Skeletal muscle cell (primary cell): ENCODE data around the gene SPACA4.
"Not testable (repeated sequence)": the region's sequence is repeated elsewhere in the genome, so short reads cannot be mapped to it uniquely, and the experiment has no call there.

Experiments used
- DNase-seq: peaks from one replicate; pipeline ENCODE4 v3.0.0-alpha.2; 2010; ENCODE audit warnings: low read depth
- H3K4me3 ChIP-seq: 2 replicates; pipeline ENCODE4 v1.5.1; 2011; ENCODE audit warnings: low read depth, mild to moderate bottlenecking, control low read depth, low read length, moderate library complexity

The SPACA4 gene

DNA sequence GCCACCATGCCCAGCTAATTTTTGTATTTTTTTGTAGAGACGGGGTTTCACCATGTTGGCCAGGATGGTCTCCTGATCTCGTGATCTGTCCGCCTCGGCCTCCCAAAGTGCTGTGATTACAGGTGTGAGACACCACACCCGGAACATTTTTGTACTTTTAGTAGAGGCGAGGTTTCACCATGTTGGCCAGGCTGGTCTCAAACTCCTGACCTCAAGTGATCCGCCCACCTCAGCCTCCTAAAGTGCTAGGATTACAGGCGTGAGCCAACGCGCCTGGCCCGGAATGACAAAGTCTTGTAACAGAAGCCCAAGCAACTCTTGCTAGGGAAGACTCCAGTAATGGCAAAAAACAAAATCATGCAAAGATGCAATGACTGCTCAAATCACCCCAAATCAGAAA is 25.7 kb downstream of the SPACA4 start:
- DNase-seq, H3K4me3 ChIP-seq: not testable (repeated sequence)

DNA sequence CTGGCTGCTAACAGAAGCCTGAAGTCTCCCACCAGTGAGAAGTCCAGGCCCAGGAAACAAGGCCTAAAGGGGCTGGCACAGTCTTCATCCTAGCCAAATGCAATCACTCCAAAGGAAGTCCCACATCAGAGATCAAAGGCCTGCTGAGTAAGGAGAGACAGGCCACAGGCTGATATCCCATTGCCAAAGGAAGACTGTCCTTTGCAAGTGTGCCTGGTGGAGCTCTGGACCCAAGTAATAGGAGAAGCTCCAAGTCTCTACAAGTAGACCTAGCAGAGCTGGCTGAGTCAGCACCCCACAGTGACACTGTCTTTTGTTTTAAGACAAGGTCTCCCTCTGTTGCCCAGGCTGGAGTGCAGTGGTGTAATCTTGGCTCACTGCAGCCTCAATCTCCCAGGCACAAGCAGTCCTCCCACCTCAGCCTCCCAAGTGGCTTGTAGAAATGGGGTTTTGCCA is 26.2 kb downstream of the SPACA4 start:
- no peak for DNase-seq
- no peak overlapping the region for H3K4me3 ChIP-seq

DNA sequence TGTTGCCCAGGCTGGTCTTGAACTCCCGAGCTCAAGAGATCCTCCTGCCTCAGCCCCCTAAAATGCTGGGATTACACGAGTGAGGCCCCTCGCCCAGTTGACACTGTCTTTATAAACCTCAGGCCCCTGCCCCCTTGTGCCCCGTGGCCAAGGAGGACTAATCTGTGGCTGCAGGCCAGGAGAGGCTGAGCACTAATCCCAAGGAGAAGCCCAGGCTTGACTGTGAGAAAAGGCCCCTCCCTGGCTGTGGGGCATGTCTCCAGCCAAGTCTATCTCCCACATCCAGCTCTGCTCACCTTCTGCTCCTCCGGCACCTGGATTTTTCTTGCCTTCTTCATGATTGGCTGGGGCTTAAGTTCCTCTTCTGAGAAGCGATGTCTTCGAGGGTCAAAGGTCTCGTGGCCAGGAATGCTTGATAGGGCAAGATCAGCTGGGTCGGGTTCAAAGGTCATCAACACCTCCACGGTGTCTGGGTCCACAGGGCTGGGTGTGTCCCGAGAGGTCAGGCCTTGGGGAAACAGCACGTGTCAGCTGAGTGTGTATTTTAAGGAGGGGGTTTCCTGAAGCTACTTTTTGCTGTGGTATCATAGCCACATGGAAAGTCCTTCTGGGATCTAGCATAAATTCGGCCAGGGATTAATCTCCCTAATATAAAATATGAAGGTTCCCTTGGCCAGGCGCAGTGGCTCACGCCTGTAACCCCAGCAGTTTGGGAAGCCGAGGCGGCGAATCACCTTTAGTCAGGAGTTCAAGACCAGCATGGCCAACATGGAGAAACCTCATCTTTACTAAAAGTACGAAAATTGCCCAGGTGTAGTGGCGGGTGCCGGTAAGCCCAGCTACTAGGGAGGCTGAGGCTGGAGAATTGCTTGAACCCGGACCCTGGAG is 26.9 kb downstream of the SPACA4 start:
- no peak for DNase-seq
- H3K4me3 ChIP-seq: no peak overlapping the region

- DNase-seq: no peak
- peak overlapping the region; percentile 3 for H3K4me3 ChIP-seq
Observed at GRCh38 chr19:48634036-48634342, 27.4 kb downstream of the SPACA4 start.

DNA sequence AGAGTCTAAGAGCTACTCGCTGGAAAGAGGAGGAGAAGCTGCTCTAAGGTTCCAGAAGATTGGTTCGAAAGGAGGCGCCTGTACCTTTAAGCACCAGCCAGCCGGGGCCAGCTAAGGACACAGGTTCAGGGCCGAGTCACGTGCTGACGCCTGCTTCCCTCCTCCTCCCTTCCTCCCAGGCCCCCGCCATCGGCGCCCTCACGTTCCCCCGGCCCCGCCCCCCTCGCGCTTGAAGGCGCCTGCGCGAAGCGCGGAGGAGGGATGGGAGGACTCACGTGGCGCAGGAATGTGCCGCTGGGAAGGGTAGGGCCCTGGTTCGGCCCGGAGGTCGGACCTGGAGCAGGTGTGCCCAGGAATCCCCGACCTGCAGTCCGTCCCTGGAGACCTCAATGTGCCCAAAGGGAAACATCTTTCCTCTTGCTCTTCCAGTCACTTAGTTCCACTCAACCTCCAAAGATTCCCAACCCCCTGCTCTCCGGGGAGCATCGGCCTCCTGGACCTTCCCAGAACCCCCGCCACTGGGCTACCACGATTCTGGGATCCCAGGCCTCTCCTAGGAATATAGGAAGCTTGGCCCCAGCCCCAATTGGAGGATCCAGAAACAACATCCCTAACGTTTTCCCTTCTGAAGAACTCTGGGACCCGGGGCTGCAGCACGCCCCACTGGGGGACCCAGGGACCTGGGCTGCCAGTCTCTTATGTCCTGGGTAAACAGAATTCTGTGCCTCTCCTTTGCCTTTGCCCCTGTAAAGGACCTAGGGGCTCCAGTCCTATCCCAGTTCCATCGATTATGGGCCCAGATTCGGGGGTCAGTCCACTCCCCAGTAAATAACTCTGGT is 28.1 kb downstream of the SPACA4 start:
- H3K4me3 ChIP-seq: peak overlapping the region; percentile 3
- peak; percentile 81 for DNase-seq

DNA sequence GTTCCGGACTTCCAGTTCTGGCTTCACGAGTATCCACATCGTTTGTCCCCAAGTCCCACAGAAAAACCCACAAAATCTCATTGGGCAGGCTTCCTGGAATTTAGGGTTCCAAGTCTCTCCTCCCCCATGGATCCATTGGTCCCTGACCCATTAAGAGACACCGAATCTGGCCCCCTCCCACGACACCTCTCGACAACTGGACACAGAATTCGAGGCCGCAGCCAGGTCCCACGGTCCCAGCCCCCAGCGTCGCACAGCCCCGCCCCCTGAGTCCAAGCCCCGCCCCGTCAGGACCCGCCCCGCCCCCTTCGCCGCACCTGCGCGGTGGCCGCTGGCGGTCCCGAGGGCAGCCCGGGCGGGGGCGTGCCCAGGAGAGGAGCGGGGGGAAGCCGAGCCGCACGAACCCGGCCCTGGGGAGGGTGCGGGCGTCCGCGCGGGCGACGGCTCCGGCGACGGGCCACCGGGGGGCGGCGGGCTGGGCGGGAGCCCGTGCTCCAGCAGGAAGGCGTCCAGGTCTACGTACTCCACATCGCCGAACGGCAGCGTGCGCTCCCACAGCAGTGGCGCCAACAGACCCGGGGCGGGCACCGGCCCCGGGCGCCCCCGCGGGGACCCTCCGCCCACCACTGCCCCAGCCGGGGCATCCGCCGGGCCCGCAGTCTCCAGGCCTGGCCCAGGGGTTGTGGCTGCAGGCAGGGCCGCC is 28.9 kb downstream of the SPACA4 start:
- peak overlapping the region; percentile 37 for H3K4me3 ChIP-seq

DNA sequence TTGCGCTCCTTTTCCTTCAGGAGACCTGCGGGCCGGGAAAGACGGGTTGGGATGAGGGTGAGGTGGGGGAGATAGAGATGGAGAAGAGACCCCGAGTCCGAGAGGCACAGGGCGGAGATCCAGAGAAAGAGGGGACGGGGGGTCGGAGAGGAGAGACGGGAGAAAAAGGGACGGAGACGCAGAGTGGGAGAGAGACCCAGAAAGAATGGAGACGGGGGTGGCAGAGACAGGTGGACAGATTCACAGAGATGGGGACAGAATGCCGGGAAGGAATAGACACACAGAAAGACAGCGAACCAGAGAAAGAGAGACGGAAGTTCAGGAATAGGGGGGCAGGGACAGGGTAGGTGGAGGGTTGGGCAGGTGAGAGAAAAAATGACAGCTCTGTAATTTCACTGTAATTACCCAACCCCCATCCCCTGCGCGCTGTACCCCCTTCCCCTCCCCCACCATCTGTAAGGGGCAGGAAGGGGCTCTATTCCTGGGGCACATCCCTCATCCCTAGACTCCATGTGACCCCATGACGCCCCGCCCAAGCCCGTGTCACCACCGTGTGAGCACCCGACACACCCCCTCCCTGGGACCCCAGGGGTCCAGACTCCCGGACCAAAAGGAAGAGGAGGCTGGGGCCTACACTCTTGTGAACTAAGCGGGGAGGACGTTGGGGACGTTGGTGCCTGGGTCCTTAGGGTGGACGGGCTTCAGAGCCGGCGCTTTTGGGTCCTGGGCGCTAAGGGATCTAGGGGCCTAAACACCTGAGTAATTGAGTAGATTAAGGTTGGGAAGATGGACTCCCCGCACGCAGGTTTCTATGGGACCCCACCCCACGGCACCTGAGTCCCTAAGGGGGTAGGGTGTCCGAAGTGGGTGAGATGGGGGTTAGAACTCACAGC is 29.7 kb downstream of the SPACA4 start:
- no peak for DNase-seq
- peak overlapping the region; percentile 56 for H3K4me3 ChIP-seq

More for the DNA sequence above, 28.9 kb downstream of the SPACA4 start:
- no peak for DNase-seq

- no peak for DNase-seq
- peak within 1 kb of the TSS; percentile 56 for H3K4me3 ChIP-seq
Observed at GRCh38 chr19:48636859-48637448, 30.4 kb downstream of the SPACA4 start, which contains the start of gene DBP. DBP (minus strand) TSS chr19:48637379; CDS start chr19:48636994, 385 bp downstream.

DNA sequence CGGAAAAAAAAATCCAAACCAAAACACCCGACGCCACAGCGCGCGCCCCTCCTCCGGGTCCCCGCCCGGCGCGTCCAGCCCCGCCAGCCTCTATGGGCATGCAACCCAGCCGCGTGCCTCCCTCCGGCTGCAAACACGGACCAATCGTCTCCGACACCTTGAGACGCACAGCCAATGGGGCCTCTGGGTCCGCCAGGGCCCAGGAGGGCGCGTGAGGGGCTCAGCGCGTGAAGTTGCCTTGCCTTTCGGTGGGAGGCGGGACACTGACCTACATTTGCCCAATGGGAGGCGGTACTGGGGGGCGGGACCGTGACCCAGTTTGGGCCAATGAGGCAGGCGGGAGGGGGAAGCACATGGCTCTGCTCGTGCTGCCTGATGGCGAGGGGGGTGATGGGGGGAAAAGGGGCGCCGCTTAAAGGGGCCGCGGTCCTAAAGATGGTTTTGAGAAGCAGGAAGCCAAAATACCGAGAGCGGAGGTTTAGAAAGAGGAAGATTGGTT is 31.0 kb downstream of the SPACA4 start:
- peak overlapping the region; percentile 56 for H3K4me3 ChIP-seq
- peak; percentile 94 for DNase-seq

DNA sequence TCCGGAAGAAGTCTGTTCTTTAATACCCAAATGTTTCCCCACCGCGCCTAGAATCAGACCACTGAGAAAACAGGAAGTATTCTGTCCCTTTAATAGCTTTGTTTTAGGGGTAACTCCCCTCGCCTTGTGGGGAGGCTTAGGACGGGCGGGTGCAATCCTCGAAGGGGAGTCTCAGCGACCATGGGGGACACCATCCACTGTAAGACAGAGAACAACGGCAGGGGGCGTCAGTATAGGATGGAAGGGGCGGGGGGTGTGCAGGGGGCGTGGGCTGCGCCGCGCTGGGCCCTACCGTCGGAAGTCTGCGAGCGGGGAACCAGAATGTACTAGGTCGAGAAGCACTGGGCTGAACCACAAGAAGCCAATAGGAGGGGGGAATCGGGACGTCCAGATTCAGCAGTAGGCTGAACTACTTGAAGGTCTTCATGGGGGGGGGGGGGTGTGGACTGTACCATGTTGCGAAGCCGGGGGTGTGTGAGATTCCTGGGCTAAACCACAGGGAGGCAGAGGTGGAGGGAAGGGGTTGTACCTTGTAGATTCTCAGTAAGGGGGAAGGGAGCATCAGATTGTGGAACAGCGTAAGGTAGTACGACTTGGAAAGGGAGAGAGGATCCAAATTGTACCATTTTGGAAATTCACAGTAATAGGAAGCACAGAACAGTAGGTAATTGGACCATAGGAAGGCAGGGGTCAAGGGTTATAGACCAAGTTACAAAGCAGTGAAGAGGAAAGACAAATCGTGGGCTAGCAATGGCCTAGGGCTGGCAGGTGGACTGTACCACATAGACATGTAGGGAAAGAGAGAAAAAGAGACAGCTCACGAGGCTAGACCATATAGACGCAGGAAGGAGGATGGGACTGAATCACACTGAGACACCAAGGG is 31.6 kb downstream of the SPACA4 start:
- peak overlapping the region; percentile 56 for H3K4me3 ChIP-seq
- peak; percentile 83 for DNase-seq

- DNase-seq: no peak
- no peak overlapping the region for H3K4me3 ChIP-seq
Observed at GRCh38 chr19:48638831-48639381, 32.4 kb downstream of the SPACA4 start.

DNA sequence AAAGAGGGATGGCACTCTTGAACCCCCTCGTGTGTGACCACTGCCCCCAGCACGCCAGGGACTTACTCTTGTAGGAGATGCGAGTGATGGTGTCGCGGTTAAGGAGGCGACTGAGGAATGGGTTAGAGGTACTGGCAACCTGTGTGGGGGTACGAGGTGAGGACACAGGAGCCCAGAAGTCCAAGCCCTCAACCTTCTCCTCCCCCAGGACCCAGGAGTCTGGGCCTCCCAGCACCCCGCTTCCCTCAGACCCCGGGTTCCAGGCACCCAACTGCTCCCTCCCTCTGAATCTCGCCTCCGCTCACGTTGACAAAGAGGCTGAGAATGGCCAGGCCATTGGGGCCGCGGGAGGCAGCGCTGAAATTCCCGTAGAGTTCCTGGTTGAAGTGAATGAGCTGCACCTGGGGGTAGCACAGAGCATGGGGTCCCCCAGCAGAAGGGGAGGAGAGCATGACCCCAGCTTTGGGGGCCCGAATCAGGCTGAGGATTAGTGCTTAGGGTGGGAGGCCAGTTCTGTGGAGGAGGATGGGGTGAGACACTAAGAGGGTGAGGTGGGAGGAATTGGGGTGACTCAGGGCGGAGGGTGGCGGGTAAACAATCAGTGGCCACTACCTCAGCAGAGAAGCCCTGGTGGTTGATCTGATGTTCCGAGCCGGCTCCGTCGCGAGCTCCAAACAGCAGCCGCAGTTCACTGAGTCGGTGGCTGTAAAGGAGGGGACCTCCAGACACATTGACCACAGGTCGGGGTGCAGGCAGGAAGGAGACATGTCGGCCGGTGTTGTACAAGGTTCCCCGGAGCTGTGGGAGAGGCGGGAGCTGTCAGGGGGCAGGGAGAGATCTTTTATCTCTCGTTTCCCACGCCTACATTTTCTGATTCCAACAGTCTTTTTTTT is 33.2 kb downstream of the SPACA4 start:
- H3K4me3 ChIP-seq: no peak overlapping the region
- DNase-seq: no peak

DNA sequence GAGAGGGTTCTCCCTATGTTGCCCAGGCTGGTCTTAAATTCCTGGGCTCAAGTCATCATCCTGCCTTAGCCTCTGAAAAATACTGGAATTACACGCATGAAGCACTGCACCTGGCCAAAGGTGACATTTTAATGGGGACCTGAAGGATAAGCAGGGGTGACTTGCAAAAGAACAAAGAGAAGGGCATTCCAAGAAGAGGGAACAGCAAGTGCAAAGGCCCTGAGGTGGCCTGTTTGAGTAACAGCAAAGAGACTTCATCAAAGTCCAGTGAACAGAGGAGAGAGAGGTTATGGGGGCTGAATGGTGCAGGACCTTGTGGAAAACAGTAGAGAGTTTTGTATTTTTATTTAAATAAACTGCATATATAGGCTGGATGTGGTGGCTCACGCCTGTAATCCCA is 35.3 kb downstream of the SPACA4 start:
- no peak for DNase-seq
- H3K4me3 ChIP-seq: no peak overlapping the region

- no peak for DNase-seq
- no peak overlapping the region for H3K4me3 ChIP-seq
Observed at GRCh38 chr19:48642862-48643261, 36.3 kb downstream of the SPACA4 start.

GRCh38 chr19:48644355-48644754 is 37.8 kb downstream of the SPACA4 start:
- no peak overlapping the region for H3K4me3 ChIP-seq
- no peak for DNase-seq
